Karpas-422 (cell line): ENCODE data around the gene SAPCD2. TPM values are rescaled to one million over a fixed set of nuclear protein-coding genes. Genes with fewer than 3 reads are reported as not detected.

Experiments
- DNase-seq: peaks from one replicate; pipeline ENCODE4 v3.0.0-alpha.2; 2015
- H2AFZ ChIP-seq: fragments of 200-600 bp; sonication (generic); 2 replicates; pipeline ENCODE4 v1.6.1; 2014; ENCODE audit warnings: antibody characterized with exemption, low read length, mixed read lengths
- H3K27ac ChIP-seq: fragments of 200-600 bp; sonication (generic); 2 replicates; pipeline ENCODE4 v1.5.1; 2014; ENCODE audit warnings: mild to moderate bottlenecking, low read length, moderate library complexity
- H3K27me3 ChIP-seq: fragments of 200-600 bp; sonication (generic); 2 replicates; pipeline ENCODE4 v1.6.1; 2014; ENCODE audit warnings: low read length, mixed read lengths
- H3K36me3 ChIP-seq: fragments of 200-600 bp; sonication (generic); 2 replicates; pipeline ENCODE4 v1.6.1; 2014; ENCODE audit warnings: low read length, mixed read lengths; ENCODE audit not compliant: insufficient read depth
- H3K4me1 ChIP-seq: fragments of 200-600 bp; sonication (generic); 2 replicates; pipeline ENCODE4 v1.6.1; 2014; ENCODE audit warnings: mild to moderate bottlenecking, low read length, mixed read lengths
- H3K4me2 ChIP-seq: fragments of 200-600 bp; sonication (generic); 2 replicates; pipeline ENCODE4 v1.6.1; 2014; ENCODE audit warnings: low read length, low read depth, mild to moderate bottlenecking; ENCODE audit not compliant: poor library complexity, severe bottlenecking
- H3K4me3 ChIP-seq: fragments of 200-600 bp; sonication (generic); 2 replicates; pipeline ENCODE4 v1.5.1; 2014; ENCODE audit warnings: mild to moderate bottlenecking, antibody characterized with exemption, low read length, mixed read lengths
- H3K79me2 ChIP-seq: fragments of 200-600 bp; sonication (generic); 2 replicates; pipeline ENCODE4 v1.6.1; 2014; ENCODE audit warnings: mild to moderate bottlenecking, low read length, mixed read lengths
- H3K9ac ChIP-seq: fragments of 200-600 bp; sonication (generic); 2 replicates; pipeline ENCODE4 v1.6.0; 2014; ENCODE audit warnings: low read length
- H3K9me2 ChIP-seq: fragments of 200-600 bp; sonication (generic), shearing (Covaris generic); replicated peaks from 2 replicates; pipeline ENCODE4 v1.6.0; 2014; ENCODE audit warnings: mild to moderate bottlenecking, low read length, moderate library complexity; ENCODE audit not compliant: insufficient read depth
- H3K9me3 ChIP-seq: fragments of 300-700, 200-600 bp; sonication (generic); 2 replicates; pipeline ENCODE4 v1.6.1; 2014; ENCODE audit warnings: low read length, mixed read lengths
- H4K20me1 ChIP-seq: fragments of 200-600 bp; sonication (generic); 2 replicates; pipeline ENCODE4 v1.6.1; 2014; ENCODE audit warnings: mild to moderate bottlenecking, antibody characterized with exemption, low read length, low read depth; ENCODE audit not compliant: insufficient read depth
- total RNA-seq: library from RNA; depleted of rRNA; stranded (reverse); fragments of >200 nt; shearing (Covaris generic); gene quantifications from 2 replicates; pipeline ENCODE4 v1.2.3, GENCODE V29; 2014; ENCODE audit warnings: low replicate concordance

The SAPCD2 gene
- total RNA-seq, 1 experiment from 2014 or later, result 18.6 TPM

- Histone ChIP-seq H3K79me2 (peaks cover 18% of the 10 kb centered on the region), H3K27ac (peak within 1 kb of the TSS; percentile 93), H3K4me1 (peaks cover 58% of the 10 kb centered on the region), H2AFZ (peak within 1 kb of the TSS; percentile 28; the same call in 1 of the 2 replicates), H3K9me3 (no peaks in the 10 kb centered on the region), H3K9me2 (no peaks in the 10 kb centered on the region), H4K20me1 (no peaks in the 10 kb centered on the region), H3K27me3 (no peaks in the 10 kb centered on the region), H3K4me2 (peak within 1 kb of the TSS; percentile 97), H3K36me3 (no peaks in the 10 kb centered on the region), H3K4me3 (peak within 1 kb of the TSS; percentile 82), H3K9ac (peak within 1 kb of the TSS; percentile 92)
- DNase-seq, result peak; percentile 100
Observed at GRCh38 chr9:137086531-137087408, 16.4 kb upstream of the SAPCD2 start, which contains the start of gene MAN1B1. TSS of gene MAN1B1 (plus strand) at chr9:137086985. CDS start at chr9:137087000, 15 bp downstream.

GRCh38 chr9:137085920-137086530, 15.7 kb upstream of the SAPCD2 start:
- H3K27ac ChIP-seq, result peak overlapping the region; percentile 93
- peaks cover 18% of the 10 kb centered on the region for H3K79me2 ChIP-seq
- peak overlapping the region; percentile 82 for H3K4me3 ChIP-seq
- H3K9me3 ChIP-seq, result no peaks in the 10 kb centered on the region
- H3K9ac ChIP-seq, result peak overlapping the region; percentile 92
- H2AFZ ChIP-seq, result no peak overlapping the region
- peak overlapping the region; percentile 97 for H3K4me2 ChIP-seq
- H3K36me3 ChIP-seq, result no peaks in the 10 kb centered on the region
- H3K4me1 ChIP-seq, result peaks cover 58% of the 10 kb centered on the region
- no peaks in the 10 kb centered on the region for H3K9me2 ChIP-seq
- H4K20me1 ChIP-seq, result no peaks in the 10 kb centered on the region
- no peaks in the 10 kb centered on the region for H3K27me3 ChIP-seq
- DNase-seq, result no peak

GRCh38 chr9:137084526-137084925, 14.2 kb upstream of the SAPCD2 start:
- no peaks in the 10 kb centered on the region for H3K27me3 ChIP-seq

GRCh38 chr9:137083394-137084004, 13.1 kb upstream of the SAPCD2 start:
- H3K9me3 ChIP-seq, result no peaks in the 10 kb centered on the region
- H3K27me3 ChIP-seq, result no peaks in the 10 kb centered on the region
- H2AFZ ChIP-seq, result no peak overlapping the region
- peak overlapping the region; percentile 90 for H3K27ac ChIP-seq
- H3K9ac ChIP-seq, result peak overlapping the region; percentile 63
- DNase-seq, result peak; percentile 89
- no peaks in the 10 kb centered on the region for H3K9me2 ChIP-seq
- H3K79me2 ChIP-seq, result peaks cover 12% of the 10 kb centered on the region
- peak overlapping the region; percentile 64 for H3K4me2 ChIP-seq
- no peaks in the 10 kb centered on the region for H4K20me1 ChIP-seq
- peaks cover 57% of the 10 kb centered on the region for H3K4me1 ChIP-seq
- H3K36me3 ChIP-seq, result no peaks in the 10 kb centered on the region
- H3K4me3 ChIP-seq, result peak overlapping the region; percentile 39; the same call in 1 of the 2 replicates

More at GRCh38 chr9:137084526-137084925, 14.2 kb upstream of the SAPCD2 start:
- peaks cover 58% of the 10 kb centered on the region for H3K4me1 ChIP-seq
- no peak for DNase-seq
- peak overlapping the region; percentile 64 for H3K4me2 ChIP-seq
- H3K9ac ChIP-seq, result peak overlapping the region; percentile 63
- H4K20me1 ChIP-seq, result no peaks in the 10 kb centered on the region
- no peak overlapping the region for H2AFZ ChIP-seq
- H3K79me2 ChIP-seq, result peaks cover 18% of the 10 kb centered on the region
- peak overlapping the region; percentile 90 for H3K27ac ChIP-seq
- no peaks in the 10 kb centered on the region for H3K9me2 ChIP-seq
- no peaks in the 10 kb centered on the region for H3K36me3 ChIP-seq
- H3K9me3 ChIP-seq, result no peaks in the 10 kb centered on the region
- peak overlapping the region; percentile 39; the same call in 1 of the 2 replicates for H3K4me3 ChIP-seq

GRCh38 chr9:137082925-137083290, 12.6 kb upstream of the SAPCD2 start:
- no peaks in the 10 kb centered on the region for H3K27me3 ChIP-seq
- H3K27ac ChIP-seq, result peak overlapping the region; percentile 90
- H3K36me3 ChIP-seq, result no peaks in the 10 kb centered on the region
- H3K9me3 ChIP-seq, result no peaks in the 10 kb centered on the region
- H3K9me2 ChIP-seq, result no peaks in the 10 kb centered on the region
- peak; percentile 81 for DNase-seq
- peaks cover 6% of the 10 kb centered on the region for H3K79me2 ChIP-seq
- H2AFZ ChIP-seq, result no peak overlapping the region
- peaks cover 57% of the 10 kb centered on the region for H3K4me1 ChIP-seq
- peak overlapping the region; percentile 63 for H3K9ac ChIP-seq
- H3K4me2 ChIP-seq, result peak overlapping the region; percentile 64
- peaks cover 4% of the 10 kb centered on the region; the same call in 1 of the 2 replicates for H4K20me1 ChIP-seq
- peak overlapping the region; percentile 39; the same call in 1 of the 2 replicates for H3K4me3 ChIP-seq

- Histone ChIP-seq H3K27ac (peak overlapping the region; percentile 90), H3K9me3 (no peaks in the 10 kb centered on the region), H2AFZ (no peak overlapping the region), H3K4me2 (peak overlapping the region; percentile 64), H3K79me2 (peaks cover under 1% of the 10 kb centered on the region; the same call in 1 of the 2 replicates), H3K4me3 (peak overlapping the region; percentile 39; the same call in 1 of the 2 replicates), H3K27me3 (no peaks in the 10 kb centered on the region), H4K20me1 (peaks cover 4% of the 10 kb centered on the region; the same call in 1 of the 2 replicates), H3K9me2 (no peaks in the 10 kb centered on the region), H3K9ac (peak overlapping the region; percentile 63), H3K36me3 (no peaks in the 10 kb centered on the region), H3K4me1 (peaks cover 54% of the 10 kb centered on the region)
- no peak for DNase-seq
Observed at GRCh38 chr9:137082222-137082924, 12.0 kb upstream of the SAPCD2 start.

- no peaks in the 10 kb centered on the region for H3K79me2 ChIP-seq
- no peaks in the 10 kb centered on the region for H3K9me2 ChIP-seq
- H3K27ac ChIP-seq, result no peak overlapping the region
- no peak overlapping the region for H2AFZ ChIP-seq
- peaks cover 4% of the 10 kb centered on the region; the same call in 1 of the 2 replicates for H4K20me1 ChIP-seq
- peaks cover 50% of the 10 kb centered on the region for H3K4me1 ChIP-seq
- H3K9ac ChIP-seq, result no peak overlapping the region
- no peaks in the 10 kb centered on the region for H3K27me3 ChIP-seq
- no peak for DNase-seq
- H3K4me2 ChIP-seq, result no peak overlapping the region
- H3K4me3 ChIP-seq, result no peak overlapping the region
- H3K36me3 ChIP-seq, result no peaks in the 10 kb centered on the region
- H3K9me3 ChIP-seq, result no peaks in the 10 kb centered on the region
Observed at GRCh38 chr9:137080260-137081122, 10.1 kb upstream of the SAPCD2 start.
